Measurements from ENCODE around the gene LGALS13. TPM values are rescaled to one million over a fixed set of nuclear protein-coding genes. Genes with fewer than 3 reads are reported as not detected.
"Not testable (repeated sequence)": the region's sequence is repeated elsewhere in the genome, so short reads cannot be mapped to it uniquely, and the experiment has no call there.

LGALS13 gene
- total RNA-seq, 1 donor from 2014 or later: not detected

DNA sequence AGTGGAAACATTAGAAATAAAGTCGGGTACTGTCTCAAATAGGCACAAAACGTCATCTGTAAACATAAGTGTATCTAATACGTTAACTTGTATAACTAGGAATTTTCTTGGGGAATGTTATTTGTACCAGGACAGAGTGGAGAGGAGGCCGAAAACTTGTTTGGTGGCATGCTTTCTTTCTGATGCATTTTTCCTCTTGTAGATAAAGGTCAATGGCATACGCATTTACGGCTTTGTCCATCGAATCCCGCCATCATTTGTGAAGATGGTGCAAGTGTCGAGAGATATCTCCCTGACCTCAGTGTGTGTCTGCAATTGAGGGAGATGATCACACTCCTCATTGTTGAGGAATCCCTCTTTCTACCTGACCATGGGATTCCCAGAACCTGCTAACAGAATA lies 4.7 kb downstream of the LGALS13 start:
- Mint-ChIP-seq H3K4me3 (ENCODE audit: unreplicated experiment) (no peak overlapping the region), H3K36me3 (ENCODE audit: unreplicated experiment) (no peaks in the 10 kb centered on the region), H3K9me3 (ENCODE audit: unreplicated experiment) (no peaks in the 10 kb centered on the region), H3K4me1 (ENCODE audit: low read depth, unreplicated experiment) (no peaks in the 10 kb centered on the region), H3K27ac (ENCODE audit: unreplicated experiment) (no peak overlapping the region), H3K27me3 (ENCODE audit: unreplicated experiment) (peaks cover 1% of the 10 kb centered on the region)
- no peak for DNase-seq
- TF ChIP-seq, protein P1, sequence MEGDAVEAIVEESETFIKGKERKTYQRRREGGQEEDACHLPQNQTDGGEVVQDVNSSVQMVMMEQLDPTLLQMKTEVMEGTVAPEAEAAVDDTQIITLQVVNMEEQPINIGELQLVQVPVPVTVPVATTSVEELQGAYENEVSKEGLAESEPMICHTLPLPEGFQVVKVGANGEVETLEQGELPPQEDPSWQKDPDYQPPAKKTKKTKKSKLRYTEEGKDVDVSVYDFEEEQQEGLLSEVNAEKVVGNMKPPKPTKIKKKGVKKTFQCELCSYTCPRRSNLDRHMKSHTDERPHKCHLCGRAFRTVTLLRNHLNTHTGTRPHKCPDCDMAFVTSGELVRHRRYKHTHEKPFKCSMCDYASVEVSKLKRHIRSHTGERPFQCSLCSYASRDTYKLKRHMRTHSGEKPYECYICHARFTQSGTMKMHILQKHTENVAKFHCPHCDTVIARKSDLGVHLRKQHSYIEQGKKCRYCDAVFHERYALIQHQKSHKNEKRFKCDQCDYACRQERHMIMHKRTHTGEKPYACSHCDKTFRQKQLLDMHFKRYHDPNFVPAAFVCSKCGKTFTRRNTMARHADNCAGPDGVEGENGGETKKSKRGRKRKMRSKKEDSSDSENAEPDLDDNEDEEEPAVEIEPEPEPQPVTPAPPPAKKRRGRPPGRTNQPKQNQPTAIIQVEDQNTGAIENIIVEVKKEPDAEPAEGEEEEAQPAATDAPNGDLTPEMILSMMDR (IDR thresholded peaks at IDR 0.05; ENCODE audit: partially characterized antibody, unreplicated experiment): no peak

DNA sequence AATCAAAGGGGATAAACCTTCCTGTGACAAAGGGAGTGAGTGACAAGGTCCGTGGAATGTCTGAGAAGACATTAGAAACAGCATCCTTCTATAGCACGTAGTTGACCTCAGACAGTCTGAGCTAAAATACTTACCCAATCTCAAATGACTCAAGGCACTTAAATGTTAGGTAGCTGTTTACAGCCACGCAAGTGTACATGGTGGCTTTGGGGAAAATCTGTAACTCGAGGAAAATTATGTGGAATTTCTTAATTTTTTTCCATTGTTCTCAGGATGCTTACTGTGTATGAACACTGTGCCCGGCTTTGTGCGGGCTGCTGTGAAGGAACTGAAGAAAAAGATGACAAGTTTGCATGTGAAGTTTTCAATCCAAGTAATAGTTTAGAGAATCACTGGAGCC lies 5.2 kb downstream of the LGALS13 start:
- H3K4me3 Mint-ChIP-seq (ENCODE audit: unreplicated experiment): no peak overlapping the region
- no peak for DNase-seq
- TF ChIP-seq, protein P1 (IDR thresholded peaks at IDR 0.05; ENCODE audit: partially characterized antibody, unreplicated experiment): no peak
- no peaks in the 10 kb centered on the region for H3K36me3 Mint-ChIP-seq (ENCODE audit: unreplicated experiment)
- H3K4me1 Mint-ChIP-seq (ENCODE audit: low read depth, unreplicated experiment): no peaks in the 10 kb centered on the region
- H3K9me3 Mint-ChIP-seq (ENCODE audit: unreplicated experiment): no peaks in the 10 kb centered on the region
- H3K27ac Mint-ChIP-seq (ENCODE audit: unreplicated experiment): no peak overlapping the region
- peaks cover 1% of the 10 kb centered on the region for H3K27me3 Mint-ChIP-seq (ENCODE audit: unreplicated experiment)

DNA sequence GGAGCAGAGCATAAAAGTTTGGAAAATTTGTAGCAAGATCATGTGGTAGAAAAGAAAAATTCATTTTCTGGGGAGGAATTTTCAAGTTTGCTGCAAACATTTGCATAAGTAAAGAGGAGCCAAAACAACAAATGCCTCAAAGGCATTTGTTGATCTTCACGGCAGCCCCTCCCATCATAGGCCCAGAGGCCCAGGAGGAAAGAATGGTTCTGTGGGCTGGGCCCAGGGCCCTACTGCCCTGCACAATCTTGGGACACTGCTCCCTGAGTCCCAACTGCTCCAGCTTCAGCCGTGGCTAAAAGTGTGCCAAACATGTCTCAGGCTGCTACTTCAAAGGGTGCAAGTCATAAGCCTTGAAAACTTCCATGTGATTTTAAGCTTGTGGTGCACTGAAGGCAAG lies 11.3 kb downstream of the LGALS13 start:
- Mint-ChIP-seq H3K36me3 (ENCODE audit: unreplicated experiment) (peaks cover 6% of the 10 kb centered on the region), H3K9me3 (ENCODE audit: unreplicated experiment) (peaks cover 3% of the 10 kb centered on the region), H3K4me3 (ENCODE audit: unreplicated experiment) (no peak overlapping the region), H3K27me3 (ENCODE audit: unreplicated experiment) (no peaks in the 10 kb centered on the region), H3K27ac (ENCODE audit: unreplicated experiment) (no peak overlapping the region), H3K4me1 (ENCODE audit: low read depth, unreplicated experiment) (no peaks in the 10 kb centered on the region)
- TF ChIP-seq, protein P1 (IDR thresholded peaks at IDR 0.05; ENCODE audit: partially characterized antibody, unreplicated experiment): no peak
- no peak for DNase-seq

DNA sequence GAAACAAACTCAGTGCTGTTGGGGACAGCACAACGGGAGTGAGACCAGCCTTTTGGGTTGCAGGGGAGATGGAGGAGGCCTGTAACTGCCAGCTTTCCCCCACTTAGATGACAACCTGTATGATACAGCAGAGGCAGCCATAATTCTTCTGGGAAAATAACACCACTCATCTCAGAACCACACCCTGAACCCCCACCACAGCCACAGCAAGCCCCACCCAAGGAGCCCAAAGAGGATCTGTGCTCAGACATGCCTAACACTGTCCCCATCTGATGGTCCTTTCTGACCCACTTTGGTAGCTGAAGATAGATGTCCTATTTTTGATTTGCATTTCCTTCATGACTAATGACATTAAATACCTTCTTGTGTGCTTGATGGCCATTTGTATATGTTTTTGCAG lies 15.4 kb downstream of the LGALS13 start:
- Mint-ChIP-seq H3K4me3 (ENCODE audit: unreplicated experiment) (no peak overlapping the region), H3K27me3 (ENCODE audit: unreplicated experiment) (peaks cover 5% of the 10 kb centered on the region), H3K27ac (ENCODE audit: unreplicated experiment) (no peak overlapping the region), H3K36me3 (ENCODE audit: unreplicated experiment) (peaks cover 6% of the 10 kb centered on the region), H3K9me3 (ENCODE audit: unreplicated experiment) (peaks cover 3% of the 10 kb centered on the region), H3K4me1 (ENCODE audit: low read depth, unreplicated experiment) (no peaks in the 10 kb centered on the region)
- DNase-seq: no peak
- TF ChIP-seq, protein P1 (IDR thresholded peaks at IDR 0.05; ENCODE audit: partially characterized antibody, unreplicated experiment): no peak

DNA sequence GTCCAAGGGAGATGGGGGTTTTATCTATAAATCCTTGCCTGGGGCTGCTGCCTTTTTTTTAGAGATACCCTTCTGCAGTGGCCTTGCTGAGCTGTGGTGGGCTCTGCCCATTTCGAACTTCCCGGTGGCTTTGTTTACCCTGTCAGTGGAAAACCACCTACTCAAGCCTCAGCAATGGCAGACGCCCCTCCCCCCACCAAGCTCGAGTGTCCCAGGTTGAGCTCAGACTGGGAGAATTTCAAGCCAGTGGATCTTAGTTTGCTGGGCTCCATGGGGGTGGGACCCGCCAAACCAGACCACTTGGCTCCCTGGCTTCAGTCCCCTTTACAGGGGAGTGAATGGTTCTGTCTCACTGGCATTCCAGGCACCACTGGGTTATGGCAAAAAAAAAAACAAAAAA lies 21.6 kb downstream of the LGALS13 start:
- Mint-ChIP-seq H3K9me3 (ENCODE audit: unreplicated experiment) (no peaks in the 10 kb centered on the region), H3K4me3 (ENCODE audit: unreplicated experiment) (no peak overlapping the region), H3K27me3 (ENCODE audit: unreplicated experiment) (peaks cover 8% of the 10 kb centered on the region), H3K27ac (ENCODE audit: unreplicated experiment) (no peak overlapping the region), H3K36me3 (ENCODE audit: unreplicated experiment) (no peaks in the 10 kb centered on the region), H3K4me1 (ENCODE audit: low read depth, unreplicated experiment) (no peaks in the 10 kb centered on the region)
- no peak for DNase-seq
- TF ChIP-seq, protein P1 (IDR thresholded peaks at IDR 0.05; ENCODE audit: partially characterized antibody, unreplicated experiment): no peak

DNA sequence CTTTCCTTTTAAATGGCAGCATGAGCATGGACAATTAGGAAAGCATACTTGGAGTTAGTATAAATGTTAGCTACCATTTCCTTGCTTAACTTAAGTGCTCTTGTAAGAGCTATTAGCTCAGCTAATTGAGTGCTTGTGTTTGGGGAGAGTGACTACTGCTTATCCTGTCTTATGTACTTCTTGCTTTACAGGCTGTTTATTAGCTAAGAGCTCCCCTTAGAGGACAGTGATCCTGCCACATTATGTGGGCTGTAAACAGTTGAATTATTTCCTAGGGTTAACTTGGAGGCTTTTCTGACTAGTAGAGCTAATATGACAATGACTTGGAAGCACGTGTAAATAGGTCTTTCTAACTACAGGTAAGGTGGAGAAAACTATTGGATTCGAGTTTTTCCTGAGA lies 25.3 kb downstream of the LGALS13 start:
- H3K36me3 Mint-ChIP-seq (ENCODE audit: unreplicated experiment); DNase-seq; H3K9me3 Mint-ChIP-seq (ENCODE audit: unreplicated experiment); H3K4me3 Mint-ChIP-seq (ENCODE audit: unreplicated experiment); H3K27ac Mint-ChIP-seq (ENCODE audit: unreplicated experiment); H3K27me3 Mint-ChIP-seq (ENCODE audit: unreplicated experiment); H3K4me1 Mint-ChIP-seq (ENCODE audit: low read depth, unreplicated experiment): not testable (repeated sequence)
